Nephron (organoid): ENCODE measurements around the gene RPL13A.

Experiments
- H3K27ac Mint-ChIP-seq, 3 experiments: 2 replicates each; pipeline ENCODE4 v1.8.0; 2020; ENCODE audit warnings: mixed read lengths in 3 of 3, mild to moderate bottlenecking in 2 of 3, moderate library complexity in 1 of 3
- H3K27me3 Mint-ChIP-seq: 2 replicates; pipeline ENCODE4 v1.8.0; 2021; ENCODE audit warnings: low read depth, mild to moderate bottlenecking, moderate library complexity, mixed read lengths
- H3K36me3 Mint-ChIP-seq: 2 replicates; pipeline ENCODE4 v1.8.0; 2020; ENCODE audit warnings: low read depth, mixed read lengths
- H3K4me1 Mint-ChIP-seq: 2 replicates; pipeline ENCODE4 v1.8.0; 2020; ENCODE audit warnings: mixed read lengths
- H3K4me3 Mint-ChIP-seq, 3 experiments: 2 replicates each; pipeline ENCODE4 v1.8.0; 2020; ENCODE audit warnings: mild to moderate bottlenecking in 3 of 3, mixed read lengths in 3 of 3, moderate library complexity in 2 of 3
- H3K9me3 Mint-ChIP-seq: 2 replicates; pipeline ENCODE4 v1.8.0; 2020; ENCODE audit warnings: mixed read lengths
- CTCF ChIP-seq, 3 experiments: fragments of 200-600 bp; sonication (generic); IDR thresholded peaks; one replicate each; pipeline ENCODE4 v1.5.0; 2021; ENCODE audit warnings: antibody characterized with exemption in 3 of 3; ENCODE audit not compliant: unreplicated experiment in 3 of 3

The RPL13A gene

GRCh38 chr19:49514151-49514550, 26.7 kb downstream of the RPL13A start:
- H3K27ac Mint-ChIP-seq, result peak overlapping the region; percentile 97 to 99 (median 98)
- no peak for TF ChIP-seq CTCF (IDR thresholded peaks at IDR 0.05; ENCODE audit: unreplicated experiment in 3 of 3)
- no peaks in the 10 kb centered on the region for H3K27me3 Mint-ChIP-seq
- no peaks in the 10 kb centered on the region for H3K9me3 Mint-ChIP-seq
- H3K4me1 Mint-ChIP-seq, result peaks cover 20% of the 10 kb centered on the region
- peak overlapping the region; percentile 93 to 96 (median 93) for H3K4me3 Mint-ChIP-seq
- H3K36me3 Mint-ChIP-seq, result peaks cover 22% of the 10 kb centered on the region

- H3K4me3 Mint-ChIP-seq, result peak overlapping the region; percentile 79 to 96 (median 93)
- no peaks in the 10 kb centered on the region for H3K27me3 Mint-ChIP-seq
- TF ChIP-seq CTCF (IDR thresholded peaks at IDR 0.05; ENCODE audit: unreplicated experiment in 3 of 3), result no peak
- H3K27ac Mint-ChIP-seq, result peak overlapping the region; percentile 57 to 89 (median 75)
- H3K36me3 Mint-ChIP-seq, result peaks cover 31% of the 10 kb centered on the region
- peaks cover 20% of the 10 kb centered on the region for H3K4me1 Mint-ChIP-seq
- H3K9me3 Mint-ChIP-seq, result no peaks in the 10 kb centered on the region
These were observed 28.4 kb downstream of the RPL13A start for GRCh38 chr19:49515767-49516166.

- H3K9me3 Mint-ChIP-seq, result no peaks in the 10 kb centered on the region
- peaks cover 34% of the 10 kb centered on the region for H3K36me3 Mint-ChIP-seq
- H3K4me1 Mint-ChIP-seq, result peaks cover 6% of the 10 kb centered on the region
- TF ChIP-seq CTCF (IDR thresholded peaks at IDR 0.05; ENCODE audit: unreplicated experiment in 3 of 3), result no peak
- no peaks in the 10 kb centered on the region for H3K27me3 Mint-ChIP-seq
- H3K27ac Mint-ChIP-seq, result peak overlapping the region in 1 of 3 experiments; percentile 38
- H3K4me3 Mint-ChIP-seq, result peak overlapping the region in 1 of 3 experiments; percentile 32
These were observed 30.6 kb downstream of the RPL13A start for GRCh38 chr19:49518033-49518432.

- Mint-ChIP-seq H3K4me1 (peaks cover 2% of the 10 kb centered on the region), H3K36me3 (peaks cover 44% of the 10 kb centered on the region), H3K27ac (peak overlapping the region in 2 of 3 experiments; percentile 57 to 83), H3K27me3 (no peaks in the 10 kb centered on the region), H3K4me3 (no peak overlapping the region), H3K9me3 (no peaks in the 10 kb centered on the region)
- no peak for TF ChIP-seq CTCF (IDR thresholded peaks at IDR 0.05; ENCODE audit: unreplicated experiment in 3 of 3)
These were observed 33.4 kb downstream of the RPL13A start for GRCh38 chr19:49520705-49521319.

- Mint-ChIP-seq H3K36me3 (peaks cover 45% of the 10 kb centered on the region), H3K9me3 (no peaks in the 10 kb centered on the region), H3K4me1 (peaks cover 6% of the 10 kb centered on the region), H3K27ac (peak overlapping the region in 1 of 3 experiments; percentile 39), H3K4me3 (no peak overlapping the region), H3K27me3 (peaks cover 7% of the 10 kb centered on the region)
- no peak for TF ChIP-seq CTCF (IDR thresholded peaks at IDR 0.05; ENCODE audit: unreplicated experiment in 3 of 3)
These were observed 37.5 kb downstream of the RPL13A start for GRCh38 chr19:49524812-49525455.
